Measurements from ENCODE around the gene ADAM12.

ADAM12 gene

GRCh38 chr10:126398924-126399323 lies 10.6 kb upstream of the ADAM12 start:
- Mint-ChIP-seq H3K36me3 (ENCODE audit: low read depth) (no peaks in the 10 kb centered on the region), H3K4me3 (no peak overlapping the region), H3K27me3 (ENCODE audit: low read depth) (peaks cover 12% of the 10 kb centered on the region), H3K9me3 (peaks cover 2% of the 10 kb centered on the region), H3K27ac (no peak overlapping the region), H3K4me1 (peaks cover 4% of the 10 kb centered on the region)
- TF ChIP-seq, protein P1, sequence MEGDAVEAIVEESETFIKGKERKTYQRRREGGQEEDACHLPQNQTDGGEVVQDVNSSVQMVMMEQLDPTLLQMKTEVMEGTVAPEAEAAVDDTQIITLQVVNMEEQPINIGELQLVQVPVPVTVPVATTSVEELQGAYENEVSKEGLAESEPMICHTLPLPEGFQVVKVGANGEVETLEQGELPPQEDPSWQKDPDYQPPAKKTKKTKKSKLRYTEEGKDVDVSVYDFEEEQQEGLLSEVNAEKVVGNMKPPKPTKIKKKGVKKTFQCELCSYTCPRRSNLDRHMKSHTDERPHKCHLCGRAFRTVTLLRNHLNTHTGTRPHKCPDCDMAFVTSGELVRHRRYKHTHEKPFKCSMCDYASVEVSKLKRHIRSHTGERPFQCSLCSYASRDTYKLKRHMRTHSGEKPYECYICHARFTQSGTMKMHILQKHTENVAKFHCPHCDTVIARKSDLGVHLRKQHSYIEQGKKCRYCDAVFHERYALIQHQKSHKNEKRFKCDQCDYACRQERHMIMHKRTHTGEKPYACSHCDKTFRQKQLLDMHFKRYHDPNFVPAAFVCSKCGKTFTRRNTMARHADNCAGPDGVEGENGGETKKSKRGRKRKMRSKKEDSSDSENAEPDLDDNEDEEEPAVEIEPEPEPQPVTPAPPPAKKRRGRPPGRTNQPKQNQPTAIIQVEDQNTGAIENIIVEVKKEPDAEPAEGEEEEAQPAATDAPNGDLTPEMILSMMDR (IDR thresholded peaks at IDR 0.05; ENCODE audit: unreplicated experiment in 3 of 3), result no peak

DNA sequence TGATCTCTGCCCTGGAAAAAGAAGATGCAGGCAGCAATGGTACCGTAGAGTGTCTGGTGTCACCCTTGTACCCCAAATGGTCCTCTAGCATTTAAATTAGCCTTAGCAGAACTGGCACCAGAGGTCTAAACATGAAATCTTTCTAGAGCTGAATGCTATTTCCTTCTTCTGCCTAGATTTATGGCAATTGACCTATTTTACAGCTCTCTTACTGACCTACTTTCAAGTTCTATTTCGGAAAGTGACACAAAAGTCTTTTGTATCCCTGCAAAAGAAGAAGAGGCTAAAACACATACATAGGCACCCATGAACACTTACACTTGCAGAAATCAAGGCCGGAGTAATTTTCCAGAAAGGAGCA lies 10.1 kb upstream of the ADAM12 start:
- TF ChIP-seq, protein P1 (IDR thresholded peaks at IDR 0.05; ENCODE audit: unreplicated experiment in 3 of 3), result no peak
- peaks cover 12% of the 10 kb centered on the region for H3K27me3 Mint-ChIP-seq (ENCODE audit: low read depth)
- peak overlapping the region in 1 of 3 experiments; percentile 2 for H3K27ac Mint-ChIP-seq
- H3K4me3 Mint-ChIP-seq, result no peak overlapping the region
- H3K9me3 Mint-ChIP-seq, result peaks cover 2% of the 10 kb centered on the region
- H3K4me1 Mint-ChIP-seq, result peaks cover 4% of the 10 kb centered on the region
- no peaks in the 10 kb centered on the region for H3K36me3 Mint-ChIP-seq (ENCODE audit: low read depth)

DNA sequence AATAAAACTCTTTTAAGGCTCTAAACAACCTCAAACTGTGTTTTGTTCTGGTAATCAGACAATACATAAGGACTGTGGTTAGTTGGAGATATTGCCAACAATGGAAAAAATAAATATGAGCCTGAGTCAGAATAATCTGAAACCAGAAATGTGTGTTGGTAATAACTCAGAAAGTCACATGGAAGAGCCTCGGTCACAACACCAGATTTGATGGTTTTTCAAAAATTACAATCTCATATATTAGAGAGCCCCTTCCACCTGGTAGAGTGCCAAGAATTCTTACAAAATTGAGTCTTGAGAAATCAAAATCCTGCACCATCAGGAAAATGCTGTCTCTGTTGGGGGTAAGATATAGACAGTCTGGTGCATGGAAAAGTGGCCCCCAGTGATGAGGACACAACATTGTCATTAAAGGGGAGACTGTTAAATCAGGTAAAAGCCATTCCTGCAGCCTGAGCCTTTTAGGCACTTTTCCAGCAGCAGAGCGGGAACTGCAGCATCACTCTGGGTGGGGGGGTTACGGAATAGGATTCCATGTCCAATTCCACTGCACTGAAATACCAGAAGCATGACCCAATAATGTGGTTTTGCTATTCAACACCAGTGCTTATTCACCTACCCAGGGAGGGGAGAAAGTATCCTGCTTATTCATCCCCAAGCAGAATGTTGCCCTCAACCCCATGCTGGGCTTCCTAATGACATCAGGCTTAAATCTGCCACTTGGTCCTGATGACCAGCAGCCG lies 9.5 kb upstream of the ADAM12 start:
- Mint-ChIP-seq H3K36me3 (ENCODE audit: low read depth) (no peaks in the 10 kb centered on the region), H3K27me3 (ENCODE audit: low read depth) (peaks cover 12% of the 10 kb centered on the region), H3K4me3 (no peak overlapping the region), H3K27ac (no peak overlapping the region), H3K4me1 (peaks cover 4% of the 10 kb centered on the region), H3K9me3 (peaks cover 2% of the 10 kb centered on the region)
- TF ChIP-seq, protein P1 (IDR thresholded peaks at IDR 0.05; ENCODE audit: unreplicated experiment in 3 of 3), result no peak

GRCh38 chr10:126397156-126397555 lies 8.9 kb upstream of the ADAM12 start:
- Mint-ChIP-seq H3K27me3 (ENCODE audit: low read depth) (peaks cover 12% of the 10 kb centered on the region), H3K4me1 (peaks cover 5% of the 10 kb centered on the region), H3K9me3 (peaks cover 2% of the 10 kb centered on the region), H3K36me3 (ENCODE audit: low read depth) (no peaks in the 10 kb centered on the region), H3K4me3 (no peak overlapping the region), H3K27ac (no peak overlapping the region)
- TF ChIP-seq, protein P1 (IDR thresholded peaks at IDR 0.05; ENCODE audit: unreplicated experiment in 3 of 3), result no peak

DNA sequence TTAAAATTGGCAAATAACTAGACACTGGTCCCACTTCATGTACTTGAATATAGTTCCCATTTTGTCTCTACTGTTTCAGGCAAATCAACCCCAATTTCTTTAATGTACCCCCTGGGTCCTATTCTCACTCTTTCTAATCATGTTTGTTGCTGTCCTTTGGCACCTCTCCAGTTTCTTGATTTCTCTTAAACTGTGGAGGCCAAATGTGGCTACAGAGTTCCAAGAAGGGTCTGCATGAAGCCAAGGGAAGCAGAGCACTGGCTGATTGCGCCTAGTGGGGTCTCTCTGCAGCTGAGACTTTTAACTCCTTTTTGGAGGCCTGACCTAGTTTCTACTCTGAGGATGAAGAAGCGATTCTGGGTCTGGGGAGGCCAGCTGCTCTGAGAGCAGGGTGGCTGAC lies 6.7 kb upstream of the ADAM12 start:
- Mint-ChIP-seq H3K36me3 (ENCODE audit: low read depth) (no peaks in the 10 kb centered on the region), H3K9me3 (peaks cover 2% of the 10 kb centered on the region), H3K27ac (no peak overlapping the region), H3K4me3 (no peak overlapping the region), H3K27me3 (ENCODE audit: low read depth) (peaks cover 15% of the 10 kb centered on the region), H3K4me1 (peaks cover 21% of the 10 kb centered on the region)
- TF ChIP-seq, protein P1 (IDR thresholded peaks at IDR 0.05; ENCODE audit: unreplicated experiment in 3 of 3), result no peak

DNA sequence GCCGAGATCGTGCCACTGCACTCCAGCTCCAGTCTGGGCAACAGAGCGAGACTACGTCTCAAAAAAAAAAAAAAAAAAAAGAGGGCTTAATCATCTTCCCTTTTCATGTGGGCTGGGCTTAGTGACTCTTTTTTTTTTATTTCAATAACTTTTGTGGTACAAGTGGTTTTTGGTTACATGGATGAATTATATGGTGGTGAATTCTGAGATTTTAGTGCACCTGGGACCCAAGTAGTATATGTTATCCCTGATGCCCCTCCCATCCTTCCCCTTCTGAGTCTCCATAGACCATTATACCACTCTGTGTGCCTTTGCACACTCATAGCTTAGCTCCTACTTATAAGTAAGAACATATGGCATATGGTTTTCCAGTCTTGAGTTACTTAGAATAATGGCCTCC lies 4.8 kb upstream of the ADAM12 start:
- Mint-ChIP-seq H3K27ac (no peak overlapping the region), H3K9me3 (peaks cover 2% of the 10 kb centered on the region), H3K36me3 (ENCODE audit: low read depth) (no peaks in the 10 kb centered on the region), H3K4me3 (no peak overlapping the region), H3K4me1 (peaks cover 21% of the 10 kb centered on the region), H3K27me3 (ENCODE audit: low read depth) (peaks cover 30% of the 10 kb centered on the region)
- TF ChIP-seq, protein P1 (IDR thresholded peaks at IDR 0.05; ENCODE audit: unreplicated experiment in 3 of 3), result no peak

All from nephron (organoid).